Measurements from ENCODE around the gene HOXA7.

DNA sequence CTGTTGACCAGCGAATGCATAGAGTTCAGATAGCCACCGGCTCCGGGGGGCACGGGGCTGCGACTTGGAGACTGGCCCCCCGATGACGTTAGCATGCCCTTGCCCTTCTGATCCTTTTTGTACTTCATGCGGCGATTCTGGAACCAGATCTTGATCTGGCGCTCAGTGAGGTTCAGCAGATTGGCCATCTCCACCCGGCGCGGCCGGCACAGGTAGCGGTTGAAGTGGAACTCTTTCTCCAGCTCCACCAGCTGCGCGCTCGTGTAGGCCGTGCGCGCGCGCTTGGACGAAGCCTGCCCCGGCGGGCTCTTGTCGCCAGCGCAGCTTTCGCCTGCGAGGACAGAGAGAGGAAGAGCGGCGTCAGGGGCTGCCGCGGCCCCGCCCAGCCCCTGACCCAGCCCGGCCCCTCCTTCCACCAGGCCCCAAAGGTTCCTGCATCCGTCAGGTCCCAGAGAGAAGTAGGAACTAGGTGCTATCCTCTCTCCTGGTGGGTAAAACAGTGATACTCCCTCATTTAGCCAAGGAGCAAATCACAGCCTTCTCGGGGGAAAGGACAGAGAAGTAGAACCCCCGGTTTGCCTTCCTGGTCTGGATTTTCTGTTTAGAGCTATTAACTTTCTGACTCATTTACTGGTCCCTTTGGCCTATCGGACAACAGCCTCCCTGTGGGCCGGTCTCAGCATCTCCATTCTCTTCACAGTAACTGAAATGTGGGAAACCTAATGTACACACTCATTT is 47.9 kb downstream of the HOXA7 start:
- TF ChIP-seq CTCF (IDR thresholded peaks at IDR 0.05) (no peak), POLR2A (IDR thresholded peaks at IDR 0.05) (no peak), EP300 (IDR thresholded peaks at IDR 0.05) (no peak)

Data from ovary (tissue), 3 donors.